ENCODE measurements around the gene SULT4A1.

- no peak for TF ChIP-seq EZH2 (IDR thresholded peaks at IDR 0.05)
- TF ChIP-seq FOXP2 (optimal IDR thresholded peaks at IDR 0.05; ENCODE audit: control extremely low read depth, extremely low read length, insufficient read depth): no peak
- no peak for TF ChIP-seq POLR2AphosphoS5 (IDR thresholded peaks at IDR 0.05; ENCODE audit: borderline replicate concordance, low read depth, low read length)
Observed at GRCh38 chr22:43841742-43842141, 20.6 kb downstream of the SULT4A1 start.

All from SK-N-MC (cell line).